CD4-positive, alpha-beta T cell treated with Interleukin-4 for 1 hour (primary cell): ENCODE results near the gene OPA3.

Experiments used
- DNase-seq, 2 donors: peaks; one replicate each; pipeline ENCODE4 v3.0.0-alpha.2; 2020 to 2022

Gene OPA3

GRCh38 chr19:45560686-45561085 lies 23.9 kb downstream of the OPA3 start:
- DNase-seq: no peak

GRCh38 chr19:45560038-45560437 lies 24.6 kb downstream of the OPA3 start:
- DNase-seq: no peak

GRCh38 chr19:45558399-45558878 lies 26.2 kb downstream of the OPA3 start:
- DNase-seq: peak; percentile 80 to 81

- no peak for DNase-seq
These were observed 27.8 kb downstream of the OPA3 start for GRCh38 chr19:45556835-45557234.

- no peak for DNase-seq
These were observed 30.1 kb downstream of the OPA3 start for GRCh38 chr19:45554481-45554880.

- no peak for DNase-seq
These were observed 31.1 kb downstream of the OPA3 start for GRCh38 chr19:45553464-45553863.

GRCh38 chr19:45547965-45548609 lies 36.5 kb downstream of the OPA3 start:
- DNase-seq: no peak

GRCh38 chr19:45547211-45547770 lies 37.3 kb downstream of the OPA3 start:
- no peak for DNase-seq

- no peak for DNase-seq
These were observed 42.4 kb downstream of the OPA3 start for GRCh38 chr19:45542234-45542668.

- no peak for DNase-seq
These were observed 45.1 kb downstream of the OPA3 start for GRCh38 chr19:45539459-45539858.

- no peak for DNase-seq
These were observed 53.3 kb downstream of the OPA3 start for GRCh38 chr19:45531349-45531748.

- no peak for DNase-seq
These were observed 55.2 kb downstream of the OPA3 start for GRCh38 chr19:45529420-45529785.

GRCh38 chr19:45528744-45529419 lies 55.7 kb downstream of the OPA3 start:
- DNase-seq: no peak

GRCh38 chr19:45528149-45528743 lies 56.4 kb downstream of the OPA3 start:
- DNase-seq: no peak

GRCh38 chr19:45527731-45528130 lies 56.9 kb downstream of the OPA3 start:
- DNase-seq: no peak

GRCh38 chr19:45526971-45527370 lies 57.6 kb downstream of the OPA3 start:
- no peak for DNase-seq

- DNase-seq: no peak
These were observed 58.5 kb downstream of the OPA3 start for GRCh38 chr19:45526143-45526542.

- DNase-seq: no peak
These were observed 60.0 kb downstream of the OPA3 start for GRCh38 chr19:45524575-45525129.

GRCh38 chr19:45523642-45524256 lies 60.9 kb downstream of the OPA3 start:
- peak; percentile 88 to 89 for DNase-seq

- DNase-seq: no peak
These were observed 62.3 kb downstream of the OPA3 start for GRCh38 chr19:45522010-45522941.

GRCh38 chr19:45518469-45518826 lies 66.2 kb downstream of the OPA3 start:
- DNase-seq: no peak
